Camera-type eye (tissue), 1 donor: ENCODE data around the gene MARVELD2. TPM values are rescaled to one million over a fixed set of nuclear protein-coding genes. Genes with fewer than 3 reads are reported as not detected.

Experiments used
- total RNA-seq: library from RNA; depleted of rRNA; stranded (reverse); fragments of >200 nt; gene quantifications from one replicate; pipeline ENCODE4 v1.2.3, GENCODE V29; 2014

The MARVELD2 gene
- 4.1 TPM for total RNA-seq

GRCh38 chr5:69414885-69415583, at the start of gene MARVELD2:
MARVELD2 (plus strand) TSS chr5:69415116; CDS start chr5:69419386, 4,270 bp downstream.

GRCh38 chr5:69369340-69370121, 45.4 kb upstream of the MARVELD2 start, which contains the start of the genes AK6, RAD17 and TAF9:
AK6 (minus strand) TSS chr5:69369520; CDS start chr5:69369490, 30 bp downstream.
RAD17 (plus strand) TSS chr5:69369818; CDS start chr5:69372209, 2,391 bp downstream.
TAF9 (minus strand) TSS chr5:69369520; CDS start chr5:69365737, 3,783 bp downstream.

GRCh38 chr5:69492391-69492922, 77.5 kb downstream of the MARVELD2 start, which contains the start of gene OCLN:
OCLN (plus strand) TSS chr5:69492790; CDS start chr5:69504245, 11,455 bp downstream.

Other genes starting within 250 kb of the MARVELD2 start
- 26.3 TPM for gene CCNB1, start 248.0 kb upstream of the MARVELD2 start, total RNA-seq
- 9.8 TPM for gene CENPH, start 225.5 kb upstream of the MARVELD2 start, total RNA-seq
- 25.2 TPM for gene CDK7, start 180.2 kb upstream of the MARVELD2 start, total RNA-seq
- gene CCDC125, start 82.3 kb upstream of the MARVELD2 start, total RNA-seq, result 12.9 TPM
- gene AK6, start 45.6 kb upstream of the MARVELD2 start, total RNA-seq, result 22.2 TPM
- gene TAF9, start 45.6 kb upstream of the MARVELD2 start, total RNA-seq, result 38.5 TPM
- gene RAD17, start 45.3 kb upstream of the MARVELD2 start, total RNA-seq, result 36.0 TPM
- gene OCLN, start 77.7 kb downstream of the MARVELD2 start, total RNA-seq, result 19.7 TPM
- 70.9 TPM for gene GTF2H2C, start 145.1 kb downstream of the MARVELD2 start, total RNA-seq